ENCODE data around the gene KCNJ1. TPM values are rescaled to one million over a fixed set of nuclear protein-coding genes. Genes with fewer than 3 reads are reported as not detected.

KCNJ1 gene
- total and polyA plus RNA-seq, 2 donors from 2014 or later: 175 to 355 TPM

GRCh38 chr11:128809128-128809527 lies 58.0 kb downstream of the KCNJ1 start:
- Histone ChIP-seq H3K4me1 (ENCODE audit: control insufficient read depth in 2 of 3, insufficient read depth in 2 of 3, low read depth in 1 of 3, low read length in 3 of 3) (no peaks in the 10 kb centered on the region), H3K36me3 (ENCODE audit: control insufficient read depth in 2 of 3, insufficient read depth in 3 of 3, low read length in 3 of 3) (peaks cover 0 to 4% (median 3%) of the 10 kb centered on the region in 3 donors), H3K9me3 (ENCODE audit: control insufficient read depth in 2 of 3, insufficient read depth in 1 of 3, low read length in 3 of 3) (no peaks in the 10 kb centered on the region), H3K27ac (ENCODE audit: low read depth in 2 of 2, low read length in 2 of 2) (no peak overlapping the region), H3K4me3 (ENCODE audit: low read length in 3 of 3) (no peak overlapping the region), H3K27me3 (ENCODE audit: control insufficient read depth, insufficient read depth, low read length) (no peaks in the 10 kb centered on the region), H3K9ac (ENCODE audit: low read length in 3 of 3) (no peak overlapping the region)
- FAIRE-seq (no peak), DNase-seq (no peak)
- no peak for TF ChIP-seq CTCF (IDR thresholded peaks at IDR 0.05; ENCODE audit: borderline replicate concordance, extremely low read depth, insufficient read depth)
- intact Hi-C loops (cut with DNase I): no loop called here

- no peak overlapping the region for H3K27ac ChIP-seq (ENCODE audit: low read depth in 2 of 2, low read length in 2 of 2)
- H3K27me3 ChIP-seq (ENCODE audit: control insufficient read depth, insufficient read depth, low read length): no peaks in the 10 kb centered on the region
- peaks cover 0 to 4% (median 3%) of the 10 kb centered on the region in 3 donors for H3K36me3 ChIP-seq (ENCODE audit: control insufficient read depth in 2 of 3, insufficient read depth in 3 of 3, low read length in 3 of 3)
- intact Hi-C loops (cut with DNase I): no loop called here
- FAIRE-seq (no peak), DNase-seq (no peak)
- H3K9me3 ChIP-seq (ENCODE audit: control insufficient read depth in 2 of 3, insufficient read depth in 1 of 3, low read length in 3 of 3): no peaks in the 10 kb centered on the region
- no peak overlapping the region for H3K4me3 ChIP-seq (ENCODE audit: low read length in 3 of 3)
- TF ChIP-seq CTCF (IDR thresholded peaks at IDR 0.05; ENCODE audit: borderline replicate concordance, extremely low read depth, insufficient read depth): no peak
- peaks cover 0 to 3% (median 0%) of the 10 kb centered on the region in 3 donors for H3K4me1 ChIP-seq (ENCODE audit: control insufficient read depth in 2 of 3, insufficient read depth in 2 of 3, low read depth in 1 of 3, low read length in 3 of 3)
- H3K9ac ChIP-seq (ENCODE audit: low read length in 3 of 3): no peak overlapping the region
Observed at GRCh38 chr11:128807909-128808308, 59.2 kb downstream of the KCNJ1 start.

GRCh38 chr11:128806506-128807261 lies 60.4 kb downstream of the KCNJ1 start:
- no peak for FAIRE-seq

More at GRCh38 chr11:128806506-128807261, 60.4 kb downstream of the KCNJ1 start:
- Histone ChIP-seq H3K4me3 (ENCODE audit: low read length in 3 of 3) (no peak overlapping the region), H3K4me1 (ENCODE audit: control insufficient read depth in 2 of 3, insufficient read depth in 2 of 3, low read depth in 1 of 3, low read length in 3 of 3) (peaks cover 0 to 7% (median 4%) of the 10 kb centered on the region in 3 donors), H3K36me3 (ENCODE audit: control insufficient read depth in 2 of 3, insufficient read depth in 3 of 3, low read length in 3 of 3) (peaks cover 0 to 4% (median 3%) of the 10 kb centered on the region in 3 donors), H3K27me3 (ENCODE audit: control insufficient read depth, insufficient read depth, low read length) (no peaks in the 10 kb centered on the region), H3K27ac (ENCODE audit: low read depth in 2 of 2, low read length in 2 of 2) (no peak overlapping the region), H3K9ac (ENCODE audit: low read length in 3 of 3) (no peak overlapping the region), H3K9me3 (ENCODE audit: control insufficient read depth in 2 of 3, insufficient read depth in 1 of 3, low read length in 3 of 3) (no peaks in the 10 kb centered on the region)
- TF ChIP-seq CTCF (IDR thresholded peaks at IDR 0.05; ENCODE audit: borderline replicate concordance, extremely low read depth, insufficient read depth): no peak
- no peak for DNase-seq
- intact Hi-C loops (cut with DNase I): no loop called here
